Uterus (tissue), 4 donors: Measurements from ENCODE around the gene PSPC1. TPM values are rescaled to one million over a fixed set of nuclear protein-coding genes. Genes with fewer than 3 reads are reported as not detected.
"Not testable (repeated sequence)": the region's sequence is repeated elsewhere in the genome, so short reads cannot be mapped to it uniquely, and the experiment has no call there.

Experiments
- DNase-seq, 2 donors: peaks; one replicate each; pipeline ENCODE4 v3.0.0-alpha.2; 2019 to 2020
- H3K27ac ChIP-seq, 2 donors: fragments of 200-600 bp; sonication (generic); 1 replicate in 1 of 2; 2 replicates in 1 of 2; pipeline ENCODE4 v1.5.1; 2016 to 2018
- H3K27me3 ChIP-seq, 2 donors: fragments of 200-600 bp; sonication (generic); one replicate each; pipeline ENCODE4 v1.5.1; 2018 to 2019; ENCODE audit warnings: control low read depth in 1 of 2
- H3K36me3 ChIP-seq, 2 donors: fragments of 200-600 bp; sonication (generic); one replicate each; pipeline ENCODE4 v1.5.1; 2019; ENCODE audit warnings: control low read depth in 1 of 2
- H3K4me1 ChIP-seq, 2 donors: fragments of 200-600 bp; sonication (generic); one replicate each; pipeline ENCODE4 v1.5.1; 2018 to 2019; ENCODE audit warnings: control low read depth in 1 of 2
- H3K4me3 ChIP-seq, 2 donors: fragments of 200-600 bp; sonication (generic); 1 replicate in 1 of 2; 2 replicates in 1 of 2; pipeline ENCODE4 v1.5.1; 2018 to 2019; ENCODE audit warnings: mild to moderate bottlenecking in 1 of 2
- H3K9me3 ChIP-seq, 2 donors: fragments of 200-600 bp; sonication (generic); one replicate each; pipeline ENCODE4 v1.5.1; 2019; ENCODE audit warnings: control low read depth in 1 of 2
- CTCF ChIP-seq, 4 experiments: fragments of 200-600 bp in 2 of 4; fragments of 450-650 bp in 2 of 4; sonication (generic) in 2 of 4; IDR thresholded peaks; one replicate each; pipeline ENCODE4 v1.5.1; 2016 to 2019; ENCODE audit warnings: antibody characterized with exemption in 4 of 4, mild to moderate bottlenecking in 2 of 4, moderate library complexity in 1 of 4
- POLR2A ChIP-seq, 2 donors: fragments of 450-650 bp; IDR thresholded peaks; one replicate each; pipeline ENCODE4 v1.6.1; 2016; ENCODE audit warnings: antibody characterized with exemption in 2 of 2, mild to moderate bottlenecking in 1 of 2, moderate library complexity in 1 of 2
- intact Hi-C: fragments of 100-400 bp; cut with DNase I; formaldehyde crosslinking; loops from one replicate; pipeline ENCODE4 v1.15.1; 2023; ENCODE audit warnings: low total_unique reads
- total RNA-seq, 4 donors: library from RNA; depleted of rRNA in 3 of 4; stranded (reverse); fragments of >200 nt in 3 of 4; gene quantifications; one replicate each; pipeline versions ENCODE4 v1.1.0 to v1.2.4, GENCODE V29; 2014 to 2023
- donor health status: DM: yes; HTN: yes; CAD: no.

PSPC1 gene
- total RNA-seq, 4 donors from 2014 or later, result 58.8 to 110 (median 75.5) TPM

- Histone ChIP-seq H3K4me1 (no peaks in the 10 kb centered on the region), H3K36me3 (no peaks in the 10 kb centered on the region), H3K27me3 (no peaks in the 10 kb centered on the region), H3K27ac (no peak overlapping the region), H3K4me3 (no peak overlapping the region), H3K9me3 (no peaks in the 10 kb centered on the region)
- no peak for TF ChIP-seq POLR2A (IDR thresholded peaks at IDR 0.05)
- TF ChIP-seq CTCF (IDR thresholded peaks at IDR 0.05), result no peak
- no peak for DNase-seq
- intact Hi-C loops, result no loop called here
Measured at GRCh38 chr13:19817106-19817505, 34.4 kb upstream of the PSPC1 start.

GRCh38 chr13:19815842-19816241 is 33.1 kb upstream of the PSPC1 start:
- H3K27me3 ChIP-seq, intact Hi-C loops, H3K9me3 ChIP-seq, H3K27ac ChIP-seq, H3K4me1 ChIP-seq, DNase-seq, H3K4me3 ChIP-seq, H3K36me3 ChIP-seq: not testable (repeated sequence)

- Histone ChIP-seq H3K36me3 (no peaks in the 10 kb centered on the region), H3K4me1 (no peaks in the 10 kb centered on the region), H3K9me3 (no peaks in the 10 kb centered on the region), H3K27ac (no peak overlapping the region), H3K27me3 (no peaks in the 10 kb centered on the region), H3K4me3 (no peak overlapping the region)
- DNase-seq, result no peak
- intact Hi-C loops, result no loop called here
- TF ChIP-seq CTCF (IDR thresholded peaks at IDR 0.05) (no peak), POLR2A (IDR thresholded peaks at IDR 0.05) (no peak)
Measured at GRCh38 chr13:19810996-19811881, 28.5 kb upstream of the PSPC1 start.

DNA sequence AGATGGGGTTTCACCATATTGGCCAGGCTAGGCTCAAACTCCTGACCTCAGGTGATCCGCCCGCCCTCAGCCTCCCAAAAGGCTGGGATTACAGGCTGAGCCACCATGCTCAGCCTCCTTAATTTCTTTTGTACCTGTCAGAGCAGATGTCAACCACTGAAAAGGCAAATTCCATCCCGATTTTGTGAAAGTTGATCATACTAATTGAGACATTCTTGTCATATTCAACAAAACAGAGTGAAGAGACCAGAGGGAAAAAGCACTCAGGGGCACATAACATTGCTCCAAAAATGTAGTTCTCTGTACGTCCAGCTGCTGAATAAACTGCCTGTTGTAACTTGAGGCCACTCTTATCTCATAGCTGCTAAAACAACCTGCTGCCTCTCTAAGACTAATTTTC is 27.4 kb upstream of the PSPC1 start:
- Histone ChIP-seq H3K9me3 (no peaks in the 10 kb centered on the region), H3K36me3 (no peaks in the 10 kb centered on the region), H3K27ac (no peak overlapping the region), H3K4me1 (no peaks in the 10 kb centered on the region), H3K27me3 (no peaks in the 10 kb centered on the region), H3K4me3 (no peak overlapping the region)
- no peak for DNase-seq
- intact Hi-C loops, result no loop called here
- TF ChIP-seq POLR2A (IDR thresholded peaks at IDR 0.05), result no peak
- TF ChIP-seq CTCF (IDR thresholded peaks at IDR 0.05), result no peak

- Histone ChIP-seq H3K27ac (no peak overlapping the region), H3K4me3 (no peak overlapping the region), H3K27me3 (no peaks in the 10 kb centered on the region), H3K9me3 (no peaks in the 10 kb centered on the region), H3K36me3 (no peaks in the 10 kb centered on the region), H3K4me1 (no peaks in the 10 kb centered on the region)
- intact Hi-C loops, result no loop called here
- TF ChIP-seq POLR2A (IDR thresholded peaks at IDR 0.05) (no peak), CTCF (IDR thresholded peaks at IDR 0.05) (no peak)
- DNase-seq, result no peak
Measured at GRCh38 chr13:19805765-19806164, 23.0 kb upstream of the PSPC1 start.
